NCI-H1048 (cell line): ENCODE measurements around the gene ELMO3.

Source experiments
- DNase-seq: peaks from one replicate; lab custom pipeline; 2025; lab: John Stamatoyannopoulos, UW

Gene ELMO3

DNA sequence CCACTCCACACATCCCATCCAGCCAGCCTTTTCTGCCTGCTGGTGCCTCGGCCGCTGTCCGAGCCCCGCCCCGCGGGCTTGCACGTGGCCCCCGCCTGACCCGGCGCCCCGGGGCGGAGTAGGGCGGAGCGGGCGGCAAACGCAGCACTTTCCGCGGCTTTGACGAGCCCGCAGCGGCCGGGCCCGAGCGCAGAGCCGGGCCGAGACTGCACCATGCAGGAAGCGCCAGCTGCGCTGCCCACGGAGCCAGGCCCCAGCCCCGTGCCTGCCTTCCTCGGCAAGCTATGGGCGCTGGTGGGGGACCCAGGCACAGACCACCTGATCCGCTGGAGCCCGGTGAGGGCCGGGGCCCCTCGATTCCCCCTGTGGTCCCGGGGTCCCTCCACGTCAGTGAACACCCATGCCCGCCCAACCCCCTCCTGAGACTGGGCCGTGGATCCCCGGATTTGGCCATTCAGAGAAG, 34.3 kb upstream of the ELMO3 start, which contains the start of gene HSF4:
HSF4 (plus strand) TSS at position 147 of the 463 bp plus-strand sequence; CDS start at position 214, 67 bp downstream.
- DNase-seq = no peak

- no peak for DNase-seq
Measured at GRCh38 chr16:67165121-67166078, 33.5 kb upstream of the ELMO3 start.

- no peak for DNase-seq
Measured at GRCh38 chr16:67166110-67166547, 32.8 kb upstream of the ELMO3 start.

- no peak for DNase-seq
Measured at GRCh38 chr16:67166598-67167168, 32.2 kb upstream of the ELMO3 start.

DNA sequence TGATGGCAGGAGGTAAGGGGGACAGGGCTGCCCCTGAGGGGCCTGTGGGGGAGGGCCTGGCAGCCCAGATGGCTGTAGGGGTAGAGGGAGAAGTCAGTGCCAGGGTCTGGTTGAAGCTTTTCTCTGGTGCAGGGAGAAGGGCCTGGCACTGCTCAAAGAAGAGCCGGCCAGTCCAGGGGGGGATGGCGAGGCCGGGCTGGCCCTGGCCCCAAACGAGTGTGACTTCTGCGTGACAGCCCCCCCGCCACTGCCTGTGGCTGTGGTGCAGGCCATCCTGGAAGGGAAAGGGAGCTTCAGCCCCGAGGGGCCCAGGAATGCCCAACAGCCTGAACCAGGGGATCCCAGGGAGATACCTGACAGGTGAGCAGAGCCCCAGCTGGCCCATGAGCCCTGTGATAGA, 31.3 kb upstream of the ELMO3 start:
- DNase-seq = no peak

GRCh38 chr16:67169011-67169451, 29.9 kb upstream of the ELMO3 start:
- no peak for DNase-seq

GRCh38 chr16:67169642-67170167, 29.2 kb upstream of the ELMO3 start:
- no peak for DNase-seq

GRCh38 chr16:67170168-67170948, 28.6 kb upstream of the ELMO3 start, which contains the start of gene NOL3:
NOL3 (plus strand) TSS chr16:67170538.
- peak; percentile 0 for DNase-seq

DNA sequence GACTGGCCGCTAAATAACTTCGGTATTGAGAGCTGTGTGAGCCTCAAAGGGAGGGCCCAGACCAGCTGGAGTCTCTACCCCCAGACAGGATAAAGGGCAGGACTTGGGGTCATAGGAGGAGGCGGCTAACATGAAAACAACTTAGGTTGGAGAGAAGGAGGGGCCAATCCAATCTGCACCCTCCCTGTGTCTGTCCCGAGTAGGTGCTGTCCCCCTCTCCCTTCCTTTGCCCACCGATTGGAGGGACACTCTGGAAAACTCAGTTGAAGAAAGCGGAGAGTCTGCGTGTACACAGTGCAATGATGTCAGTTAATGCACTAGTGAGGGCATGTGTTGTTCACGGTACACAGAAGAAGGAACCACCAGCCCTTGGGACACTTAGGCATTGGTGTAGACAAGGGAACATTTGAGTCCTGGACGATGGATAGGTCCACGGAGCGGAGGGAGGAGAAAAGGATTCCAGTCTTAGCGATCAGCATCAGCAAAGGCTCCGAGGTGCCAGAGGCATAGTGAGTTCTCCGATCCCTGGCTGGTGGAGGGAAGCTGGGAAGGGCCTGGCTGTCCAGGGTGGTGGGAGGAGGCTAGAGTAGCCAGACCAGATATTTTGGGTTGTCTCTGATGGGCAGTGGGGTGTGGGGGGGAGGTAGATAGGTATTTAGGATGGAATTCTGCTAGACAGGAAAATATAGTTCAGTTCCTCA, 27.8 kb upstream of the ELMO3 start:
- DNase-seq = no peak

DNA sequence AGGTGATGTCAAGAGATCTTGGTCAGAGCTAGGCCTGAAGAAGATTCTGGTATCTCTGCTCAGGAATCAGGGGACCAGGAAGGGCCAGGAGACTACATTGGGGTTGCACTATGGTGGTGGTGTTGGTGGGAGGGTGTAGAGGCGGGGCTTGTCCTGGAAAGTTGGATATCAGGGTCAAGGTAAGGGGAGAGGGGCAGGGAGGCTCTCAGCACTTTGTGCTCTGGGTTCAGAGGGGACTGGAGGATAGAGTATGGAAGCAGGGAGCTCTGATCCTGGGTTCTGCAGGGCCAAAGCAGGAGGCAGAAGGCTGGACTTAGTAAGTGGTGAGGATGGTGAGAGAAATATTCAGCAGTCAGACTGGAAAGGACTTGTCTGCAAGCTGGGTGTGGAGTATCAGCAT, 25.6 kb upstream of the ELMO3 start:
- no peak for DNase-seq

DNA sequence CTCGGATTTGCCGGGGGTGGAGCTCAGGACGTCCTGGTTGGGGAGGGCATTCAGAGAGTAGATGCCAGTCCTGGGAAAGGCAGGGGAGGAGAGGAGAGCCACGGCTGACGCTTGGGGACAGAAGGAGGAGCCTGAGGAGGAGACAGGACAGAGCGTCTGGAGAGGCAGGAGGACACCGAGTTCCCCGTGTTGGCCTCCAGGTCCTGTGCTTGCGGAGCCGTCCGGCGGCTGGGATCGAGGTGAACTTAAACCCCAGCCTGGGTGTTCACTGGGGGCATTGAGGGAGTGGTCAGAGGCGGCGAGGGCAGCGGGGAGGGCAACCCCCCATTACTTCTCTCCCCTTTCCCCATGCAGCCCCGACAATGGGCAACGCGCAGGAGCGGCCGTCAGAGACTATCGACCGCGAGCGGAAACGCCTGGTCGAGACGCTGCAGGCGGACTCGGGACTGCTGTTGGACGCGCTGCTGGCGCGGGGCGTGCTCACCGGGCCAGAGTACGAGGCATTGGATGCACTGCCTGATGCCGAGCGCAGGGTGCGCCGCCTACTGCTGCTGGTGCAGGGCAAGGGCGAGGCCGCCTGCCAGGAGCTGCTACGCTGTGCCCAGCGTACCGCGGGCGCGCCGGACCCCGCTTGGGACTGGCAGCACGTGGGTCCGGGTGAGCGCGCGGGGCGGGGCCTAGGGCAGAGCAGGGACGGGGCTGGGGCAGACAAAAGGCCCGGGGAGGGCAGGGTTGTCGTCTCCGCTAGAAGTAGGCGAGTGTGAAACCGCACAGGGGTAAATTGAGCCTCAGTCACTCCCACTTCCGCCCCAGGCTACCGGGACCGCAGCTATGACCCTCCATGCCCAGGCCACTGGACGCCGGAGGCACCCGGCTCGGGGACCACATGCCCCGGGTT, 24.9 kb upstream of the ELMO3 start:
- DNase-seq = peak; percentile 11

- DNase-seq = no peak
Measured at GRCh38 chr16:67174706-67175231, 24.2 kb upstream of the ELMO3 start.

- no peak for DNase-seq
Measured at GRCh38 chr16:67176662-67177061, 22.3 kb upstream of the ELMO3 start.

GRCh38 chr16:67177743-67178699, 20.9 kb upstream of the ELMO3 start:
- DNase-seq = peak; percentile 64

DNA sequence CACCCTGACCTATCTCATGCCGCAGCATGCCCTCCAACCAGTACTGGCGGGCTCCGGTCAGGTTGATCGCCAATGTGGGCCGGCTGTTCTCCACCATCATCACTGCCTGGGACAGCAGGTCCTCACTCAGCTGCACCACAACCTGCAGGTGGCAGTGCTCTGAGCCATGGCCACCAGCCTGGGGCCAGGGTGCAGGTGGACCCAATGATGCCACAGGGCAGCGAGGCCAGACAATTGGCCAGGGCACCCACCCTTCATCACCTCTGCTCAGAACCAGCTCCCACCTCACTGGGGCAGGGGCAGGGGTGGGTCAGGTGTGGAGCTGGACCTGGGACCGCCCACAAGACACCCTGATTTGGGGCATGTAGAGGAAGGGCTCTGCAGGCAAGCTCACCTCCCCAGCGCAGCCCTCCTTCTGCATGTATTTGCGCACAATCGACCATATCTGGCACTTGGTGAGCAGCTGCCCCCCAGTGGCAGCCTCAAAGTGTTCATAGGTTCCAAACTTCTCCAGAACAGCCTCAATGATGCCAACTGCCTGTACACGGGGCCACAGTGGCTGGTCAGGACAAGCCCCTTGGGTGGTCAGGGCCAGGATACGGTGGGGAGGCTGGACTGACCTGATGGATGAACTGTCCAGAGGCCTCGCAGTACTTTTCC, 19.4 kb upstream of the ELMO3 start:
- DNase-seq = no peak

DNA sequence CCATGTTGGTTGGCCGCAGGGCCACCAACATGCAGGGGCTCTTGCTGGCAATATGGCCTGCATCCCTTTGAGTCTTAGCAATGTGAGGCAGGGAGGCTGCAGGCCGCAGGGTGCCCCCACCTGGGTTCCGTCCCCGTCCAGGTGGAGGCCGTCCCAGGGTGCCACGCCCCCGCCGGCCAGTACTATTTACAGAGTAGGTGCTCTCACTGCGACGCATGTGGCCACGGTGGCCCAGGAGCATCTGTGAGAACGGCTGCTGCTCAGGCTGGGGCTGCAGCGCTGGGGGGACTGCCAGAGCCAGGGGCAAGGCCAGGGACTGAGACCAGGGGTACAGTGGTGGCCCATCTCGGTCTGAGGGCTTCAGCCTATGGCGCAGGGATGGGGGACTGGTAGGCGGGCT, 18.8 kb upstream of the ELMO3 start:
- DNase-seq = no peak

DNA sequence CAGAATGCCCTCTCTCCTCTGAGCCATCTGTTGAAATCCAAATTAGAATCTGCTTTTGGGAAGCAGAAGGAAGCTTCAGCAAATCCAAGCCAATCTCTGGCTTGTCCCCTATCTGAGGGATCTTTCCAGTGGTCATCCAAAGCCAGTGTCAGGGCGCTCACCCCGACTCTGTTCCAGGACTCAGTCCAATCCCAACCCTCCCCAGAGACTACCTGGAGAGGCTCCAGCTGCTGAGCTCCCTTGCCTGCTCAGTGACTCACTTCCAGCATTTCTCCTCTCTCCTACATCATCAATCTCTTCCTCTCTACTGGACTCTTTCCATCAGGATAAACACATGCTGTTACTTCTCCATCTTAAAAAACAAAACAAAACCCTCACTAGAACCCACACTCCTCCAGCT, 17.6 kb upstream of the ELMO3 start:
- DNase-seq = no peak

DNA sequence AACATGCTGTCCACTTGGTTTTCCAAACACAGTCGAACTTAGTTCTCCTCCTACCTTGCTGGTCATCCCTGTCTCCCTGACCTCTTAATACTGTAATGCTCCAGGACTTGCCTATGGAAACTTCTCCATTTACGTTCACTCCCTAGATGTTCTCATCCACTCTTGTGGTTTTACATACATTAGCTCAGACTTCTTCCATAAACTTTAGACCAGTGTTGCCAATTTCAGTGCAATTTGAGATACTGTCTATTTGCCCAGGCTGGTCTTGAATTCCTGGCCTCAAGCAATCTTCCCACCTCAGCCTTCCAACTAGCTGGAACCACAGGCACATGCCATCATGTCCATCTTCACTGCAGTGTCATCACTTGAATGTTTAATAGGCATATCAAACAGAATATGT, 16.6 kb upstream of the ELMO3 start:
- DNase-seq = no peak
